GM19193 (cell line): ENCODE measurements around the gene SMPDL3A.

Experiments used
- POLR2A ChIP-seq: IDR thresholded peaks from 4 replicates; pipeline ENCODE4 v1.6.1; 2011; ENCODE audit not compliant: insufficient read depth, insufficient read length; ENCODE audit errors: extremely low read depth

Gene SMPDL3A

DNA sequence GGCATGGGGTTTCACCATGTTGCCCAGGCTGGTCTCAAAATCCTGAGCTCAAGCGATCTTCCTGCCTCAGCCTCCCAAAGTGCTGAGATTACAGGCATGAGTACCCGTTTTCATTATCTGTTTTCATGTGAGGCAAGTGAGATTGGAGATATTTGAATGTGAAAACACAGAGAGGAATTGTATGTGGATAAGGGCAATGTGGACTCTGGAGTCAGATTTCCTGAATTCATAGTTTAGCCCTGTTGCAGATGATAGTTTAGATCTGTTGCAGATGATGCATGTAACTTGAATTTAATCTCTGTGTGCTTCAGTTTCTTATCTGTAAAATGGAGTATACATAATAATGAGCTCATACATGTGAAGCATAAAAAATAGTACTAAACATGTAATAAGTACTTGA is 3.7 kb downstream of the SMPDL3A start:
- no peak for TF ChIP-seq POLR2A

DNA sequence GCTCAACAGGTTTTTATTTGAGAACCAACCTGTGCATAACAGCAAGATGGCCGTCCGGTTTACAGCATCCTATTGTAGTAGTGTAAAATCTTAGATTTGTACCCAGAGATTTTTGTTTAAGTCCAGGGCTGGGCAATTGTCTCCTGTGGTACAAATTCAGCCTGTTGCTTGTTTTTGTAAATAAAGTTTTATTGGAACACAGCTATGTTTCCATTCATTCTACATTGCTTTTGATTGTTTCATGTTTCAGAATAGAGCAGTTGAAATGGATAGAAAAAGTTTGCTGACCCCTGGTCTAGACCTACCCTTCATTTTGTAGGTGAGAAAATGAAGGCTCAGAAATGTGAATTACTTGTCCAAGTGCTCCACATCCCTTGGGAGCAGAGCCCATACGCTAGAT is 8.5 kb downstream of the SMPDL3A start:
- TF ChIP-seq POLR2A, result no peak

DNA sequence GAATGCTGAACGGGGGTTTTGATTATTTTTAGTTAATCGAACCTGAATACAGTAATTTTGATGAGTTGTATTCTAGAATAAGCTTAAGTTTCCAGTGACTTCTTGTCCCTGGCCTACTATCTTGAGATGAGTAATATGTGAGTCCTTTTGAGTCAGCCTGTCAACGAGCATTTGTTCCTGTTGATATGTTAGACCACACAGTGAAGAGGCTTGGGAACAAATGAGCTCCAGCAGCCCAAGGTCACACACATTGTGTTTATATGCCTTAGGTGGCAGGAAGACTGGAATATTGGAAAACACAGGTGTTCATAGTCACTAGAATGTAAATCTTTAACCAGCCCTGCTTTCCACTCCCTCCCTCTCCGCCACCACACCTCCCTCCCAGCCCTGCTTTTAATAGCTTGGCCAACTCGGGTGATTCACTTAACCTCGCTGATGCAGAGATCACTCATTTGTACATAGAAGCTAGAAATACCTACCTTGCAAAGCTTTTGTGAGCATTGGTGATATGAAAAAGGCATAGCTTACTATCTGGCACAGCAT is 9.1 kb downstream of the SMPDL3A start:
- TF ChIP-seq POLR2A, result no peak

DNA sequence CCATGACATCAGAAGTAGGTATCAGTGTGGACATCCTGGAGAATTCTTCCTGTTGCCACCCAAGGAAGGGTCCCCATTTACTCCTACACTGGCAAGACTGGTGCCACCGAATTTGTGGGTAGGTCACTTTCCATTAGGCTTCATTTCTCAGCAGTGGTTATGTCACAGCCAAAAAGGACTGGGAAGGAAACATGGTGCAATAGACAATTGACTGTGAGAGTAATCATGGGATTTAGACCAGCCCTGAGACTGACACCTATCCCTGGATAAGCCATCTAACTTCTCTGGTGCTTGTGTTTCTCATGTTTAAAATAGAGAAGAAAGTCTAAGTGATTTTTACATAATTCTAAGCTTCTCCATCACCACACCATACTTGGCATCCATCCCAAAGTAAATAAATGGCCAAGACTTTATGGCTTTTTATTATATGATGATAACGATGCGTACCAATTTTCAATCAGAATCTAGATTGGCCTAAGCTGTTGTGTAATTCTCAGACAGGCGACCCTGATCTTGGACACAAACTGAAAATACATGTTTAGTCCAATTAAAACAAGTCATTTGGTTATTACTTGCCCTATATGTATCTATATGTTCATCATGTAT is 10.2 kb downstream of the SMPDL3A start:
- no peak for TF ChIP-seq POLR2A

DNA sequence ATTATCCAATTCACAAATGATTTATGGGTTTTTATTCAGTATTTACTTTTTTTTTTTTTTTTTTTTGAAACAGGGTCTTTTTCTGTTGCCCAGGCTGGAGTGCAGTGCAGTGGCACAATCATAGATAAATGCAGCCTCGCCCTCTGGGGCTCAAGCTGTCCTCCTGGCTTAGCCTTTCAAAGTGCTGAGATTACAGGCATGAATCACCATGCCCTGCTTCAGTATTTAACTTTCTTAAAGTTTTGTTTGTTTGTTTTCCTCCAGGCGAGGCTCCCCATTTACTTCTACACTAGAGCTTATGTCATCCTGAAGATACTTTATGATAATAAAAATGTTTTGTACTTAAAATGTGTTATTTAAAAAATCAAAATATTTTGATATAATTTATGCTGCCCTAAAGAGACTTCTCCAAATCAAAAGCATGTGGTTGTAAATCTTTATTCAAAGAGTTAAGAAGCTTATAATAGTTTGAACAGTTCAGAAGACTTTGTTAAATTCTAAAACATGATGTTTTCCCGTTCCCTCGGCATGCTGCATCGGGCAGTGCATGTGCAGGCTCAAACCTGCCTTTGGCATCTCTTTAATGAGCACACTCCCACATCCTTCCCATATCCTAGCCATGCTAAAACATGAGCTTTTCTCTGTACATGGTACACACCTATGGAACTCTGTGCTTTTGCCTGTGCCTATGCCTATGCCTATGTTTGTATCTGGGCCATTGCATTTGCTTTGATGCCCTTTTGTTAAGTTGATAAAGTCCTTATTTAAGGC is 11.0 kb downstream of the SMPDL3A start:
- TF ChIP-seq POLR2A, result no peak

DNA sequence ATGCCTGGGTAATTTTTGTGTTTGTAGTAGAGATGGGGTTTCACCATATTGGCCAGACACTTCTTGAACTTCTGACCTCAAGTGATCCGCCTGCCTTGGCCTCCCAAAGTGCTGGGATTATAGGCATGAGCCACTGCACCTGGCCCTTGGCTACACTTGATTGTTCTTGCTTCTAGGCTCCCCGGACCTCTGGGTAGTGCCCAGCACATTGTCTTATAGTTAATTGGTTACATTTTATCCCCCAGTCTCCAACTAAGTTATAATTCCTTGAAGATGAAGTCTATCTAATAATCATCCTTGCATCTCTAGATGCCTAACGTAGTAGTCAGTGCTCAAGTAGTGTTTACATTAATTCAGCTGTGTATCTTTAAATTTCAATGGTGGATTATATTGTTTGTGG is 11.8 kb downstream of the SMPDL3A start:
- TF ChIP-seq POLR2A, result no peak

DNA sequence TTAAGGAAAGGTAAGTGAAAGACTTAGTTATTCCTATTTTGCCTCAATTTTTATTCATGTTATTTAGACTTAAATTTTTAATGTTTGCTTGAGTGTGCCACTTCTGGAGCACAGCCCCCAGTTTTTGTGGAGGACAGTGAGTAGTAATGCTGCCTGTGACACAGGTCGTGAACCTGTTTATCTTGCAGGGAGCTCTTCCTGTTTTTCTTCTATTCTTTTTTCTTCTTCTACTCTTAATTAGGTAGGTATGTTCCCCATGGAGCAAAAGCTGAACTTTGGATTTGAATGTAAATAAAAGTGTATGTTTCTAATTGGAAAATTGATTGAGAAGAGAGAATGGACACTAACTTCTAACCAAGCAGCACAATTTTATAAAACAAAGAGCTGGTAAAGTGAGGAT is 12.3 kb downstream of the SMPDL3A start:
- TF ChIP-seq POLR2A, result no peak

DNA sequence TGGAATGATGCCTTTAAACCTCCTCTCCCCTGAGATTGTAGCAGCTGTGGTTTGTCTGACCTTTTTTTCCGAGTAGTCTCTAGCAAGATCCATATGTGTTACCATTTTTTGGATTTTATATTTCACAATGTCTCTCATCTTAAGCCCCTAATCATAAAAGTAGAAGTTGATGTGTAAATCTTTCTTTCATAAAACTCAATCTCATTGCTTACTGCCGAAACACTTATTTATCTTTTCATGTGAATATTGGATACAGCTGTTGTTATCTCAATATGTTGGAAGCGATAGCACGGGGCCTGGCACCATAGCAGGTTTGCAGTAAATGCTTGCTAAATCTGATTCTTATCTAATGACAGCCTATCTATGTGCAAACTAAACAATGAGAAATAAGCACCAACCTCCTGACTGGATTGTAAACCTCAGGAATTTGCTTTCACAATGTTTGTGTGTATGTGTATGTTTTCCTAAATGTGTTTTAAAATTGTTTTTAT is 14.2 kb downstream of the SMPDL3A start:
- no peak for TF ChIP-seq POLR2A

DNA sequence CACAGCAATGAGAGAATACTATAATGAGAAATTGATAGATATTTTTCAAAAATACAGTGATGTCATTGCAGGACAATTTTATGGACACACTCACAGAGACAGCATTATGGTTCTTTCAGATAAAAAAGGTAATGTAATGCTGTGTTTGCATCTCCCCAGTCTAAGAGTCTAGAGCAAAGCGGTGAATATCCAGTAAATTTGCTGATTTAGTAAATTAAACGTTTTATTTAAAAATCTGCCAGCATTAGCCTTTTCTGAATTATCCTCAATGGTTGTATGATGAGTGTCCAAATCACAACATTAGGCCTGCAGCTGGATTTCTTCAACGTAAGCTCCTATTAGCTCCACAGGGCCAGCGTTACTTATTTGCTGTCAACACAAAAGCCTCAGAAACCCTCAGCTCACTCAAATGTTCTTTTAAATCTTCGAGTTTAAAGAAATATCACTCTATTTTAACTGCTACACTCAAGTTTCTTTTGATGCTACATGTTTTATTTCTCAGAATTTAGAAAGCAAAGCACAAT is 16.0 kb downstream of the SMPDL3A start:
- TF ChIP-seq POLR2A, result no peak

DNA sequence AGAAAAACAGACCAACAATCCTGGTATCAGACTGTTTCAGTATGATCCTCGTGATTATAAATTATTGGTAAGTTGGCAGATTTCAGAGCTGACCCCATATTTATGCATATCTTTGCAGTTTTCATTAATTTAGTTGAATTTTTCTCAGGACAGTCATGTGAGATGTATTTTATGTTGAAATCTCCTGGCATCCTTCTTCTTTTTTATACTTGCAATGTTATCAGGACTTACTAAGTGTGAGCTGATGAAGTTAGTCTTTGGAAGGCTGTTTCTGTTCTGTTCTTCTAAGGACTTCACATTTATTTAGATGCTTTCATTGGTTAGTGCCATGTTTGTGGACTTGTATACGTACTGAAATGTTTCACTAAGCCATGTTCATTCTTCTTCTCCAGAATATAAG is 17.2 kb downstream of the SMPDL3A start:
- TF ChIP-seq POLR2A, result no peak

DNA sequence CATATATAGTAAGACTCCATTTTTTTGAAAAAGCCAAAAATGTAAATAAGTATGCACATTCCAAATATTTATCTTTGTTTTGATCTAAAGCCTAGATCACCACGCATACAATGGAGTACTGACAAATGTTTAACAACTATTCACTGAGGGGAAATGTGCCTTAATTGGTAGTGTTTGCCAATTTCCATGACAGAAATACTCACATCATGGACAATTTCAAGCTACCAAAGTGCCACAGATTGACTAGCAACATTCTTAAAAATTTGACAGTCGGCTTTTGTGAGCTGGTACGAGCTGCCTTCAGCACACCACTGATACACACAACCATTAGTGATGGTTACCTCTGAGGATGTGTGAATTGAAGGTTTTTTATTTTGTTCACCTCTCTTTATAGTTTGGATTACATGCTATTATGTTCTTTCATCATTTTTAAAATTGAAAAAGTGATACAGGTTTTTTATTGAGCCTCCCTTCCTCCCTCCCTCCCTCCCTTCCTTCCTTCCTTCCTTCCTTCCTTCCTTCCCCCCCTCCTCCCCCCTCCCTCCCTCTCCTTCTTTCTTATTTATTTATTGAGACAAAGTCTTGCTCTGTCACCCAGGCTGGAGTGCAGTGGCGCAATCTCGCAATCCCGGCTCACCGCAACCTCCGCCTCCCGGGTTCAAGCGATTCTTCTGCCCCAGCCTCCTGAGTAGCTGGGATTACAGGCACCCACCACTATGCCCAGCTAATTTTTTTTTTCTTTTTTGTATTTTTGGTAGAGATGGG is 19.2 kb downstream of the SMPDL3A start:
- TF ChIP-seq POLR2A, result no peak

DNA sequence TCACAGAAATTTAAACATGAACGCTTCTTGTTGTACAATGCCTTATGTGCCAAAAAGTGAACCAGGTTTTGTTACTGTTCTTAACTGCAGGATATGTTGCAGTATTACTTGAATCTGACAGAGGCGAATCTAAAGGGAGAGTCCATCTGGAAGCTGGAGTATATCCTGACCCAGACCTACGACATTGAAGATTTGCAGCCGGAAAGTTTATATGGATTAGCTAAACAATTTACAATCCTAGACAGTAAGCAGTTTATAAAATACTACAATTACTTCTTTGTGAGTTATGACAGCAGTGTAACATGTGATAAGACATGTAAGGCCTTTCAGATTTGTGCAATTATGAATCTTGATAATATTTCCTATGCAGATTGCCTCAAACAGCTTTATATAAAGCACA is 19.9 kb downstream of the SMPDL3A start:
- TF ChIP-seq POLR2A, result no peak

DNA sequence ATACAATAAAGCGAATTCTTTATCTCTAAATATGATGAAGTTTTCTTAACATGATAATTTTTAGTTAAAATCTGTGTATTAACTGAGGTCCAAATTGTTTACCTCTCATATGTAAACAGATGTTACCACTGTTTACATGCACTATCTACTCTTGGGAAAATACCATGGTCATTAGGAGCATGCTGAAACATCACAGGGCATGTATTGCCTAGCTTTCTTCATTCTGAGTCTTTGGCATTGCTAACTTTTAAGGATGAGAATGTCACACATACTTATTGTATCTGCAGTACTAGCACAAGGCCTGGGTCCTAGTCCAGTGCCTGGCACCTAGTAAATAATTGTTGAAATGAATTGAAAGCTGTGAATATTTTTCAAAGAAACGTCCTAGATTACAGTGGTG is 20.6 kb downstream of the SMPDL3A start:
- TF ChIP-seq POLR2A, result no peak

DNA sequence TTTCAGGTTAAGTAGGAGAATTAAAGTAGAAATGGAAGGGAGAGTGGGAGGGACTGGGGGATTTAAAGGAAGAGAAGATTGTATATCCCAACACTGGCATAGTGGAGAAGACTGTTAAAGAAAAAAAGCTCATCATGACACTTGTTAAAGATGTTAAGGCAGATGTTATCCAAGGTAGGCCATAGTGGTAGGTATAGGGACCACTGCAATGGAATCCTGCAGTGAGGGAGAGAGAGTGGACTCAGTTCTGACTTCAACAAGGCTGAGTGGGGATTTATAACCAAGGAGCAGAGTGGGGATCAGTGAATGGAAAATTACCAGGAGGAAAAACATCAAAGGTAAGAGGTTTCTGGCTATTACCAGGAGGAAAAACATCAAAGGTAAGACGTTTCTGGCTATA is 21.1 kb downstream of the SMPDL3A start:
- TF ChIP-seq POLR2A, result no peak

DNA sequence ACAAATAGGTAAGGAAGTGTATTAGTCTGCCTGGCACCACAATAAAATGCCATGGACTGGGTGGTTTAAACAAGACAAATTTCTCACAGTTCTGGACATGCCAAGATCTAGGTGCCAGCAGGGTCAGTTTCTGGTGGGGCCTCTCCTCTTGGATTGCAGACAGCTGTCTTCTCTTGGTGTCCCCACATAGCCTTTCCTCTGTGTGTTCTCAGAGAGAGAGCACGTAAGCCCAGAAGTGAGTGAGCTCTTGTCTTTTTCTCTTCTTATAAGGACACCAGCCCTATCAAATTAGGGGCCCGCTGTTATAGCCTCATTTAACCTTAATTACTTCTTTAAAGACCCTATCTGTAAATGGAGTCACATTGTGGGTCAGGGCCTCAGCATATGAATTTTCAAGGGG is 28.3 kb downstream of the SMPDL3A start:
- TF ChIP-seq POLR2A, result no peak
